Lung microvascular endothelial cell (primary cell): ENCODE results near the gene GAB2. TPM values are rescaled to one million over a fixed set of nuclear protein-coding genes. Genes with fewer than 3 reads are reported as not detected.

ENCODE experiments used
- DNase-seq, 2 donors: peaks; one replicate each; pipeline versions ENCODE4 v3.0.0 to v3.0.0-alpha.2; 2010; ENCODE audit warnings: low read depth in 2 of 2
- total RNA-seq: library from RNA; depleted of rRNA; stranded (reverse); fragments of >200 nt; gene quantifications from 2 replicates; pipeline ENCODE4 v1.2.1, GENCODE V29; 2014

GAB2 gene
- total RNA-seq, 1 donor from 2014 or later: 21.2 TPM

DNA sequence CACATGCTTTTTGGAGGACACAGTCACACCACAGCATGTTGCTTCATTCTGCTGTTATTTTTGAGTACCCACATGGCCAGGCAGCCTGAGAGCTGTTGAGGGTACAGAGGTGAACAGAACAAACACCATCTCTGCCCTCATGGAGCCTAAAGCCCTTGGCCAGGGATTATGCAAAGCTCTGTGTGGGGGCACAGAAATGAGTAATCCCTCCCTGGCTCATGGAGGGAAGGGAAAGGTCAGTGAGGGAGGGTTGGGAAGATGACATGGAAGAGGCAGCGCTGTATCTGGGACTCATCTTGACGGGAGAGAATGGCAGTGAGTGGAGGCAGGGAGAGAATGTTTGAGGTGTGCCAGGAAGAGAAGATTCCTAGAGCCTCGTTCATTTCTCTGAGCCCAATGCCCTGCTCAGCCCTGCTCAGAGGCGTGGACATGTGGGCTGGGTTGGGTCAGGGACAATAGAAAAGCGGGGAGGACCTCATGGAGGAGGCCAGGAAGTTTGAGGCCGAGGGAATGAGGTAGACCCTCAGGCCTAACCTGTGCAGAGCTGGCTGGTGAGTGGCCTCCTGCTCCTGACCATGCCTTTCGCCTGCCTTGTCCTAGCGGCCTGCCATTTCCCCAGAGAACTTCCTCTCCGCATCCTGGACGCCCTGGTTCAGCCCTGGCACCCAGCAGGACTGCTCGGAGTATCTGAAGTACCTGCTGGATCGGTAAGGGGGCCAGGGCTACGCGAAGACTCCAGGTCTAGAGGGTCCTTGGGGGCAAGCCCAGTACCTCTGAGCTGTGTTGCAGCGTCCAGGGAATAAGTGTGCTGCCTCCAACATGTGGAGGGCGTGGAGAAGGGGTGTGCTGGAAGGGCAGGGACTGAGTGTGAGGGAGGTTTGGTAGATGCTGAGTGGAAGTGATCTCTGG, 209.1 kb downstream of the GAB2 start:
- no peak for DNase-seq

- DNase-seq: no peak
These were observed 209.9 kb downstream of the GAB2 start for GRCh38 chr11:78207532-78208256.

- DNase-seq: no peak
These were observed 211.9 kb downstream of the GAB2 start for GRCh38 chr11:78205691-78206090.

DNA sequence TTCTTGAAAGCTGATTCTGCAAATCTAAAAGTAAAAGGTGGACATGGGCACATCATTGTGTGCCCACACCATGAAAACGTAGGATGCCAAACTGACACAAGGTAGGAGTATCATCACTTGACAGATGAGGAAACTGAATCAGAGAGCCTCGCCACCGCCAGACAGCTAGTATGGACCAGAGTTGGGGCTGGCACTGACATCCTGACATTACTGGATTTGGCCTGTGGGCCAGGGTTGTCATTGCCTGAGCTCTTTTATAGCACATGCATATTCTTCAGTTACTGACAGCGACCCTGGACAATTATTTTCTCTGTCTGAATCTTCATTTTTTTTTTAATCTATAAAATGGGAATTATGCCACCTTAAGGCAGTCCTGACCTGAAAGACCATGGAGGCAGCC, 212.4 kb downstream of the GAB2 start:
- DNase-seq: no peak

GRCh38 chr11:78203184-78203583, 214.4 kb downstream of the GAB2 start:
- no peak for DNase-seq

DNA sequence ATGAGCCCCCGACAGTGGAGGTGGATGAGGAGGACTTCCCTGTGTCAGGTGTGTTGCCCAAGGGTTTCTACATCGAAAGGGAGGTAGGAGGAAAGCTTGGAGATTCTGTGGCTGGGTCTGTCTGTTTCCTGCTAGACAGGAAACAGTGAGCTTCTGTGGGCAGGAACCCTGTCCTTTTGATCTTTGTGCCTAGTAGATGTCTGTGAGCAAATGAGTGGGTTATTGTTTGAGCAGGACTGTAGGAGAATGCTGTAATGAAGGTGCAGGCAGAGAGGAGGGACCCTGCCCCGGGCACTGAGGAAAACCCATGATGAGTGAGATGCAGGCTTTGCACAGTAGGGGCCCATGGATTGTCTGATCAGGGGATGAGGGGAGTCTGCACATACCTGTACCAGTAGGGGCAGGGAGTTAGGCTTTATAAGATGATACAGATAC, 214.9 kb downstream of the GAB2 start:
- DNase-seq: peak; percentile 19 to 46

GRCh38 chr11:78201096-78201818, 216.4 kb downstream of the GAB2 start:
- no peak for DNase-seq

DNA sequence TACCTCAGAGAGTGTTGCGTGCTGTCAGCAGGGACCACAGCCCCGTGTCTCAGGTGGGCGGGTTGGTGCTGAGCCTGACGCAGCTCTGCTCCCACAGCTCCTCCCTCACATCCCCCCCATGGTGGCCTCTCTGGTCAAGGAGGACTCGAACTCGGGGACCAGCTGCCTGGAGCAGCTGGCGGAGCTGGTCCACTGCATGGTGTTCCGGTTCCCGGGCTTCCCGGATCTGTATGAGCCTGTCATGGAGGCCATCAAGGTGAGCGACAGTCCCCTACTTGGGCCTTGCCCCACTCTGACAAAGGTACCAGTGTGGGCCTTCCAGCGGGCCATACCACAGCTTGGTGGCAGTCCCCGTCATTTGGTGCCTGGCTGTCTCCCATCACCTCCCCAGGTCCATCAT, 217.1 kb downstream of the GAB2 start:
- no peak for DNase-seq

- no peak for DNase-seq
These were observed 217.6 kb downstream of the GAB2 start for GRCh38 chr11:78200061-78200460.

GRCh38 chr11:78199653-78200015, 218.0 kb downstream of the GAB2 start:
- no peak for DNase-seq

DNA sequence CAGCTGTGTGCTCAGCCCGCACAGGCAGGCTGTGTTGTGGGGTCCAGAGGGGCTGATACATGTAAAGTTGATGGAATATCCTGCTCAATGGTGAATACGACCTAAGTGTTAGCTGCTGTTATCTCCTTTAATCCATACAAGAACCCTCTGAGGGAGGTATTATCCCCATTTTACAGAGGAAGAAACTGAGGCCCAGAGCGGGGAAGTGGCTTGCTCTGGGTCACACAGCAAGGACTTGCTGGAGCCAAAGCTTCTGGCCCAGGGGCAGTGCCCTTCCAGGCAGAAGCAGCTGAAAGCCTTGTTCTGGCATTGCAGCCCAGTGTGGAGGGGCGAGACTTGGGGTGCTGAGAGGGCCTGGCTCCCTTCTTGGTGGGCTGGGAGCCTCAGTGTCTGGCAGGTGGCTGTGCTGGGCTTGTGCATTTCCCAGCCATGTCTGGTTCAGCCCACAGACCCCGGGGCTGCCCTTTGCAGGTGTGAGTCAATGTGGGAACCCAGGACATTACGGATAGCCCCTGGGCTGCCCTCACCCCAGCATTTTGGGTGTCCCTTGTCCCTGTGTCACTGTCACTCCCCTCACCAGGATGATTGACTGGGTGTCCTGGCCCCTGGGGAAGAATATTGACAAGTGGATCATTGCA, 218.5 kb downstream of the GAB2 start:
- no peak for DNase-seq

GRCh38 chr11:78197816-78198215, 219.8 kb downstream of the GAB2 start:
- no peak for DNase-seq

- no peak for DNase-seq
These were observed 220.9 kb downstream of the GAB2 start for GRCh38 chr11:78196661-78197091.

GRCh38 chr11:78195917-78196560, 221.6 kb downstream of the GAB2 start:
- no peak for DNase-seq

GRCh38 chr11:78194490-78194889, 223.1 kb downstream of the GAB2 start:
- no peak for DNase-seq

DNA sequence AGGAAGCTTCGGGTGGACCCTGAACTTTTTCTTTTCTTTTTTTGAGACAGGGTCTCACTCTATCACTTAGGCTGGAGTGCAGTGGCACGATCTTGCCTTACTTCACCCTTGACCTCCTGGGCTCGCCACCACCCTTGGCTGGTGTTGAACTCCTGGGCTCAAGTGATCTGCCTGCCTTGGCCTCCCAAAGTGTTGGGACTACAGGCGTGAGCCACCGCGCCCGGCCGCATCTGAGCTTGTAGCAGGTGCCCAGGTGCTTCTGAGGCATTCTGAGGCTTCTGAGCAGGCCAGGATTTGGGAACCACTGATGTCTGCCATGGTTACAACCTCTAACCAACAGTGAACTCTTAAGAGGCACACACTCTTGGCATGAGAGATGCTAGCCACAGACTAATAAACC, 223.8 kb downstream of the GAB2 start:
- DNase-seq: no peak

DNA sequence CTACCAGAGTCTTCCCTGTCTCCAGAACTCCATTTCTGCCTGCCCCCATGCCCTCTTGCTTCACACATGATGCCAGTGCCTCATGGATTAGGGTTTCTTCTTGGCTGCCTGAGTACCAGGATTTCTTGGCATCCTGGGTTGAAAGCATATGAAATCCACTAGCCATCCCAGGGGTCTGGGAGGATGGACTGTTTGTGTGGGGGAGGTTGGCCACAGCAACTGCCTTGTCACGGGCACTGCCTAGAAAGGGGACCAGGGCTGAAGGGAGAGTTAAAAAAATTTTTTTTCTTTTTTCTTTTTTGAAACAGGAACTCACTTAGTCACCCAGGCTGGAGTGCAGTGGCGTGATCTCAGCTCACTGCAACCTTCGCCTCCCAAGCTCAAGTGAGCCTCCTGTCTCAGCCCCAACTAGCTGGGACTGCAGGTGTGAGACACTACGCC, 224.7 kb downstream of the GAB2 start:
- peak in 1 of 2 donors; percentile 41 for DNase-seq

DNA sequence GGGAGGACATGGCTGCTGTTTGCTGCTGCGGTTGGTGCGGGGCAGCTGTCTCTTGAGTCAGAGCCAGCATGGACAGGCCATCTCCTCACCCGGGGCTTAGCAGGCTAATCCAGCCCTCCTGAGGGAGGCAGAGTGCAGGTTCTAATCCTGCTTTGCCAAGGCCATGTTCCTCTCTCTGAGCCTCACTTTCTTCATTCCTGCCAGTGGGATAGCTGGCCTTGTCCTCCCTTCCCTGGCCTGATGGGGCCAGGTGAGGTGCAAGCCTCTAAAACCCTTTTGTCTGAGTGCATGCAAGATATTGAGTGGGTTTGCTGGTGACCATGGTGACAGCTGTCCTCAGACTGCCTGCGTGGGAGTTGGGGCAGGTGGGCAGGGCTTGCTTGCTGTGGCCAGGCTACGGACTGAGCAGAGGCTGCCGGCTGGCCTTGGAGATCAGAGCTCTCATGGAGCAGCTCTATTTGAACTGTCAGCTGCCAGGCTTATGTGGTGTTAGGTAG, 225.3 kb downstream of the GAB2 start:
- no peak for DNase-seq

DNA sequence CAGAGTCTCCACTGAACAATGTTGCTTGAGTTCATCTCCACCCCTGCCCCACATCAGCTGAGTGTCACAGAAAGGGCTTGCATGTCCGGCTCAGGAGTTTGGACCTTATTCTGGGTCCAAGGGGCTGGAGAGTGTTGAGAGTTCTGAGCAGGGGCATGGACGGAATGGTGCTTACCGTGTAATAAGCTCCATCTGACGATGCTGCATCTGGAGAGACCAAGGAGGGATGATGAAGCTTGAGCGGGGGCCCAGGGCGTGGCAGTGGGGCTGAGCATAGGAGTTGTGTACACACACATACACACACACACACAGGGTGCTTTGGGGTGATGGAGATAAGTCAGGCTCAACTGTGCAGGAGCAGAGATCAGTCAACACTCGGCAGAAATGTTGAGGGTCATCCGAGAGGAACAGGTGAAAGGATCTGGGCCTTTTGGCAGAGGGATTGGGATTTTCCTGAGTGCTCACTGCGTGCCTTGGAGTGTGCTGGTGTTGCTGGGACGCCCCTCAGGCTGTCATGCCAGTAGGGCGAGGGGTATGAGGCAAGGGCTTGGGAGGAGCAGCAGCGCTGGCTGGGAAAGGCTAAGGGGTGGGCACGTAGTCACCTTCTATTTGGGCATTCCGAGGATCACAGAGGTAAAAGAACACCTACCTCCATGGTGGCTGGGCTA, 226.6 kb downstream of the GAB2 start:
- DNase-seq: no peak

DNA sequence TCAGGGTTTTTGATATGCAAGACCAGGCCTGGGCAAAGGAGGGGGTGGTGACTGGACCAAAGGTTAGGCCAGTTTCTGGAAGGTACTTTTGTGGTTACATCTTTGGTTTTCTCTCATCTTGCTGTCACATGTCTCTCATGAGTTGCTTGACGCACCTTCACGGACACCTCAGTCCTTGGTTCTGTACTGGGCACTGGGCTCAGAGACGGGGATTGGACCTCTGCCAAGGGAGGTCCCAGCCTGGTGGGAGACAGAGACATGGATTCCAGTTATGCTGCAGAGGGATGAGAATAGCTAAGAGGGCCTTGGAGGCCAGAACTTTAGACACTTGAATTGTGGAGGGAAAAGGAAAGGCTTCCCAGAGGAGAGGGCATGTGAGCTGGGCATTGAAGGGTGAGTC, 227.2 kb downstream of the GAB2 start:
- DNase-seq: no peak
